WTC11 (cell line): Measurements from ENCODE around the gene PSMD6. TPM values are rescaled to one million over a fixed set of nuclear protein-coding genes. Genes with fewer than 3 reads are reported as not detected.

Source experiments
- ATAC-seq: fragments of 200-7000 bp; cut with Tn5 transposase; 2 replicates; pipeline ENCODE4 v1.10.0; 2021; ENCODE audit warnings: mild to moderate bottlenecking, moderate library complexity
- CTCF ChIA-PET: fragments of 300-600 bp; sonication (Branson Sonifier 250); formaldehyde crosslinking; loops from one replicate; lab custom pipeline; 2021; ENCODE audit warnings: antibody characterized with exemption; lab: Charles Lee
- POLR2A ChIA-PET: fragments of 350-600 bp; sonication (Branson Sonifier 250); formaldehyde crosslinking; loops from one replicate; lab custom pipeline; 2021; ENCODE audit warnings: antibody characterized with exemption; lab: Charles Lee
- DNase-seq: peaks from one replicate; pipeline ENCODE4 v3.0.0; 2021; ENCODE audit warnings: low spot score
- H3K27ac Mint-ChIP-seq: 2 replicates; pipeline ENCODE4 v1.8.0; 2021; ENCODE audit warnings: mixed read lengths
- H3K27me3 Mint-ChIP-seq: 2 replicates; pipeline ENCODE4 v1.8.0; 2021; ENCODE audit warnings: low read depth, mild to moderate bottlenecking, moderate library complexity, mixed read lengths
- H3K36me3 Mint-ChIP-seq: 2 replicates; pipeline ENCODE4 v1.8.0; 2021; ENCODE audit warnings: mixed read lengths
- H3K4me1 Mint-ChIP-seq: 2 replicates; pipeline ENCODE4 v1.8.0; 2022; ENCODE audit warnings: mixed read lengths
- H3K4me3 Mint-ChIP-seq: 2 replicates; pipeline ENCODE4 v1.8.0; 2021; ENCODE audit warnings: mild to moderate bottlenecking, moderate library complexity, mixed read lengths
- H3K9me3 Mint-ChIP-seq: 2 replicates; pipeline ENCODE4 v1.8.0; 2021; ENCODE audit warnings: mixed read lengths
- CBFB ChIP-seq: sonication (generic); formaldehyde crosslinking; IDR thresholded peaks from 2 replicates; pipeline ENCODE4 v1.8.1; 2022; ENCODE audit warnings: mild to moderate bottlenecking, low read depth, missing genetic modification reagents
- ELF4 ChIP-seq: sonication (generic); formaldehyde crosslinking; IDR thresholded peaks from 2 replicates; pipeline ENCODE4 v1.8.1; 2022; ENCODE audit warnings: low read depth, mild to moderate bottlenecking, moderate library complexity, missing genetic modification reagents
- ETV6 ChIP-seq: sonication (generic); formaldehyde crosslinking; IDR thresholded peaks from 2 replicates; pipeline ENCODE4 v1.8.1; 2022; ENCODE audit warnings: mild to moderate bottlenecking, missing genetic modification reagents
- GTF2I ChIP-seq: fragments of 250-450 bp; sonication (Bioruptor Pico); conservative IDR thresholded peaks from 2 replicates; pipeline ENCODE4 v1.4.0; 2021; ENCODE audit warnings: mild to moderate bottlenecking
- HMGA2 ChIP-seq: fragments of 250-450 bp; sonication (Bioruptor Pico); IDR thresholded peaks from 2 replicates; pipeline ENCODE4 v1.4.0; 2021; ENCODE audit warnings: mild to moderate bottlenecking, moderate library complexity
- JAZF1 ChIP-seq: fragments of 250-450 bp; sonication (Bioruptor Pico); IDR thresholded peaks from 2 replicates; pipeline ENCODE4 v1.9.0; 2021; ENCODE audit warnings: moderate library complexity, mild to moderate bottlenecking, inconsistent platforms
- NFYB ChIP-seq: sonication (generic); formaldehyde crosslinking; conservative IDR thresholded peaks from 2 replicates; pipeline ENCODE4 v1.8.0; 2022; ENCODE audit warnings: low read depth, missing genetic modification reagents
- NR3C1 ChIP-seq: sonication (generic); formaldehyde crosslinking; conservative IDR thresholded peaks from 2 replicates; pipeline ENCODE4 v1.8.1; 2023; ENCODE audit warnings: low read depth, mild to moderate bottlenecking, missing genetic modification reagents
- ZNF416 ChIP-seq: fragments of 250-450 bp; sonication (Bioruptor Pico); IDR thresholded peaks from 2 replicates; pipeline ENCODE4 v1.9.0; 2021; ENCODE audit warnings: mild to moderate bottlenecking, inconsistent platforms
- ZNF671 ChIP-seq: fragments of 250-450 bp; sonication (Bioruptor Pico); IDR thresholded peaks from 2 replicates; pipeline ENCODE4 v1.8.0; 2021; ENCODE audit warnings: mild to moderate bottlenecking
- total RNA-seq: library from RNA; stranded (reverse); gene quantifications from 3 replicates; pipeline ENCODE4 v1.2.3, GENCODE V29; 2021
- TF ChIP-seq, protein P1 (sequence below): sonication (generic); formaldehyde crosslinking; IDR thresholded peaks from 2 replicates; pipeline ENCODE4 v1.8.0; 2022; ENCODE audit warnings: mild to moderate bottlenecking, missing genetic modification reagents
- TF ChIP-seq, protein P2 (sequence below): sonication (generic); formaldehyde crosslinking; IDR thresholded peaks from 2 replicates; pipeline ENCODE4 v1.8.0; 2022; ENCODE audit warnings: mild to moderate bottlenecking, missing genetic modification reagents
- TF ChIP-seq, protein P3 (sequence below): sonication (generic); formaldehyde crosslinking; IDR thresholded peaks from 2 replicates; pipeline ENCODE4 v1.8.0; 2022; ENCODE audit warnings: missing genetic modification reagents

PSMD6 gene
- total RNA-seq, 1 experiment from 2014 or later = 105 TPM

DNA sequence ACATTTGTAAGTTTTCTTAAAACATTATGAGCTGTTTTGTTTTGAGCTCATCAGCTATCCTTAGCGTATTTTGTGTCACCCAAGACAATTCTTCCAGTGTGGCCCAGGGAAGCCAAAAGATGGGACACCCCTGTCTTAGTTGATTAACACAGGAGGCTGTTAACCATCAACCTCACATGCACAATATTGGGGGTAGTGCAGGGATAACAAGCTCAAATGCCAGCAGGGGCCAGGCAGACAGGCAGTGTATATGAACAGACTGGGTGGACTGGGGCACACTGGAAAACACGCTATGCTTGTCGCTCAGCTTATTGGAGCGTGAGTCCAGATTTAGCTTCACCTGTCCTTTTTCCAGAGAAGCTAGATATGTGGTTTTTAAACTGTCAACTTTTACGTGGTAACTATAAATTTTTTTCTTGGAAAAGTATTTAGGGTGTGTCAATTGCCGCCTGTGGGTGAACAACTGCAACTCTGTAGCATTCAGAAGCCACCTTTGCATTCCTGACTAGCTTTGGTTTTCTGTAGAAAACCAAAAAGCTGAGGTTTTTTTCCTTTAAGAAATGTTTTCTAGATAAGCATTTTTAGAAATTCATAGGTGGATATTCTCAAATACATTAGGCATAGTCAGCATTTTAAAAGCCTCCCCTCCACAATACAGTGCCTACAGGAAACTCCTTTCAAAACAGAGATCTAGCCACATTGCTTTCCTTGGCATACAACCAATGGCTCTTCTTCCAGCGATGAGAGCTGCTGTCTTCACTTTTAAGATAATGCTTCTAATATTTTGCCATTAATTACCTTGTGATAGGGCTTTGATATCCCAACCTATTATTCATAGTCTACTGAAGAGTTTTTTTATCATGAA is 14.6 kb downstream of the PSMD6 start:
- Mint-ChIP-seq H3K9me3 (no peaks in the 10 kb centered on the region), H3K36me3 (peaks cover 38% of the 10 kb centered on the region), H3K27me3 (no peaks in the 10 kb centered on the region), H3K27ac (no peak overlapping the region), H3K4me3 (no peak overlapping the region)
- no peak for DNase-seq
- CTCF ChIA-PET = interaction anchor here (0.6 kb wide), 1 partner anchor 14 kb away, joined by 3 read pairs; no protein-coding TSS in a partner anchor
- POLR2A ChIA-PET = no interaction called here
- TF ChIP-seq HMGA2 (CRISPR knock-in tag) = no peak
- TF ChIP-seq ZNF416 (CRISPR knock-in tag) = no peak
- no peak for TF ChIP-seq JAZF1 (CRISPR knock-in tag)
- no peak for TF ChIP-seq NFYB (CRISPR knock-in tag)
- no peak for TF ChIP-seq GTF2I (CRISPR knock-in tag)
- TF ChIP-seq ELF4 (CRISPR knock-in tag) = no peak
- TF ChIP-seq ZNF671 (CRISPR knock-in tag) = no peak
- TF ChIP-seq CBFB (CRISPR knock-in tag) = no peak
- TF ChIP-seq ETV6 (CRISPR knock-in tag) = no peak
- no peak for TF ChIP-seq NR3C1 (CRISPR knock-in tag)
- TF ChIP-seq, all 79 proteins: peak for 0
- ATAC-seq = no peak
- H3K4me1 Mint-ChIP-seq = no peaks in the 10 kb centered on the region

DNA sequence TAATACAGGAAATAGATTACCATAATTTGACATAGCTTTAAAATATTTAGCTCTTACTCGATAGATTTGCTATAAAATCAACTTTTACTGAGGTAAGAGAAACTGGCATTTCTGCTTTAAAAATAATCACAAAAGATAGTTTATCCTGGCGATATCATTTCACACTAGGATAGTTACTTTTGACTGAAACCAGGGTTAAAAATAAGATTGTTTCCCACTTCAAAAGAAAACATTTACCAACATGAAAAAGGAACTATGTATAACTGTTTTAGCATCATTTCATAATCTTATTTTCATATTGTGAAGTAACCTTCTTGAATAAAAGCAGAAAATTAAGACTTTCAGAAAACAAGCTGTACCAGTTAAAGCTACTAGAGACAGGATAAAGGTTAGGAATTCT is 15.3 kb downstream of the PSMD6 start:
- no peak for DNase-seq
- peaks cover 31% of the 10 kb centered on the region for H3K36me3 Mint-ChIP-seq

More for the DNA sequence above, 15.3 kb downstream of the PSMD6 start:
- Mint-ChIP-seq H3K4me1 (no peaks in the 10 kb centered on the region), H3K27me3 (no peaks in the 10 kb centered on the region), H3K4me3 (no peak overlapping the region), H3K27ac (no peak overlapping the region), H3K9me3 (no peaks in the 10 kb centered on the region)
- TF ChIP-seq, protein P1, sequence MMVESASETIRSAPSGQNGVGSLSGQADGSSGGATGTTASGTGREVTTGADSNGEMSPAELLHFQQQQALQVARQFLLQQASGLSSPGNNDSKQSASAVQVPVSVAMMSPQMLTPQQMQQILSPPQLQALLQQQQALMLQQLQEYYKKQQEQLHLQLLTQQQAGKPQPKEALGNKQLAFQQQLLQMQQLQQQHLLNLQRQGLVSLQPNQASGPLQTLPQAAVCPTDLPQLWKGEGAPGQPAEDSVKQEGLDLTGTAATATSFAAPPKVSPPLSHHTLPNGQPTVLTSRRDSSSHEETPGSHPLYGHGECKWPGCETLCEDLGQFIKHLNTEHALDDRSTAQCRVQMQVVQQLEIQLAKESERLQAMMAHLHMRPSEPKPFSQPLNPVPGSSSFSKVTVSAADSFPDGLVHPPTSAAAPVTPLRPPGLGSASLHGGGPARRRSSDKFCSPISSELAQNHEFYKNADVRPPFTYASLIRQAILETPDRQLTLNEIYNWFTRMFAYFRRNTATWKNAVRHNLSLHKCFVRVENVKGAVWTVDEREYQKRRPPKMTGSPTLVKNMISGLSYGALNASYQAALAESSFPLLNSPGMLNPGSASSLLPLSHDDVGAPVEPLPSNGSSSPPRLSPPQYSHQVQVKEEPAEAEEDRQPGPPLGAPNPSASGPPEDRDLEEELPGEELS (CRISPR knock-in tag) = no peak
- TF ChIP-seq, protein P2, sequence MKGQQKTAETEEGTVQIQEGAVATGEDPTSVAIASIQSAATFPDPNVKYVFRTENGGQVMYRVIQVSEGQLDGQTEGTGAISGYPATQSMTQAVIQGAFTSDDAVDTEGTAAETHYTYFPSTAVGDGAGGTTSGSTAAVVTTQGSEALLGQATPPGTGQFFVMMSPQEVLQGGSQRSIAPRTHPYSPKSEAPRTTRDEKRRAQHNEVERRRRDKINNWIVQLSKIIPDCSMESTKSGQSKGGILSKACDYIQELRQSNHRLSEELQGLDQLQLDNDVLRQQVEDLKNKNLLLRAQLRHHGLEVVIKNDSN (CRISPR knock-in tag) = no peak
- TF ChIP-seq, protein P3, sequence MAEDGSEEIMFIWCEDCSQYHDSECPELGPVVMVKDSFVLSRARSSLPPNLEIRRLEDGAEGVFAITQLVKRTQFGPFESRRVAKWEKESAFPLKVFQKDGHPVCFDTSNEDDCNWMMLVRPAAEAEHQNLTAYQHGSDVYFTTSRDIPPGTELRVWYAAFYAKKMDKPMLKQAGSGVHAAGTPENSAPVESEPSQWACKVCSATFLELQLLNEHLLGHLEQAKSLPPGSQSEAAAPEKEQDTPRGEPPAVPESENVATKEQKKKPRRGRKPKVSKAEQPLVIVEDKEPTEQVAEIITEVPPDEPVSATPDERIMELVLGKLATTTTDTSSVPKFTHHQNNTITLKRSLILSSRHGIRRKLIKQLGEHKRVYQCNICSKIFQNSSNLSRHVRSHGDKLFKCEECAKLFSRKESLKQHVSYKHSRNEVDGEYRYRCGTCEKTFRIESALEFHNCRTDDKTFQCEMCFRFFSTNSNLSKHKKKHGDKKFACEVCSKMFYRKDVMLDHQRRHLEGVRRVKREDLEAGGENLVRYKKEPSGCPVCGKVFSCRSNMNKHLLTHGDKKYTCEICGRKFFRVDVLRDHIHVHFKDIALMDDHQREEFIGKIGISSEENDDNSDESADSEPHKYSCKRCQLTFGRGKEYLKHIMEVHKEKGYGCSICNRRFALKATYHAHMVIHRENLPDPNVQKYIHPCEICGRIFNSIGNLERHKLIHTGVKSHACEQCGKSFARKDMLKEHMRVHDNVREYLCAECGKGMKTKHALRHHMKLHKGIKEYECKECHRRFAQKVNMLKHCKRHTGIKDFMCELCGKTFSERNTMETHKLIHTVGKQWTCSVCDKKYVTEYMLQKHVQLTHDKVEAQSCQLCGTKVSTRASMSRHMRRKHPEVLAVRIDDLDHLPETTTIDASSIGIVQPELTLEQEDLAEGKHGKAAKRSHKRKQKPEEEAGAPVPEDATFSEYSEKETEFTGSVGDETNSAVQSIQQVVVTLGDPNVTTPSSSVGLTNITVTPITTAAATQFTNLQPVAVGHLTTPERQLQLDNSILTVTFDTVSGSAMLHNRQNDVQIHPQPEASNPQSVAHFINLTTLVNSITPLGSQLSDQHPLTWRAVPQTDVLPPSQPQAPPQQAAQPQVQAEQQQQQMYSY (CRISPR knock-in tag) = no peak
- no peak for TF ChIP-seq ZNF416 (CRISPR knock-in tag)
- CTCF ChIA-PET = no interaction called here
- POLR2A ChIA-PET = no interaction called here
- ATAC-seq = no peak
